Measurements from ENCODE around the gene SUSD2. TPM values are rescaled to one million over a fixed set of nuclear protein-coding genes. Genes with fewer than 3 reads are reported as not detected.

Gene SUSD2
- total and polyA plus RNA-seq, 2 of the 4 experiments (the other 2 are of a cell fraction), result 0.18 to 1.6 TPM

DNA sequence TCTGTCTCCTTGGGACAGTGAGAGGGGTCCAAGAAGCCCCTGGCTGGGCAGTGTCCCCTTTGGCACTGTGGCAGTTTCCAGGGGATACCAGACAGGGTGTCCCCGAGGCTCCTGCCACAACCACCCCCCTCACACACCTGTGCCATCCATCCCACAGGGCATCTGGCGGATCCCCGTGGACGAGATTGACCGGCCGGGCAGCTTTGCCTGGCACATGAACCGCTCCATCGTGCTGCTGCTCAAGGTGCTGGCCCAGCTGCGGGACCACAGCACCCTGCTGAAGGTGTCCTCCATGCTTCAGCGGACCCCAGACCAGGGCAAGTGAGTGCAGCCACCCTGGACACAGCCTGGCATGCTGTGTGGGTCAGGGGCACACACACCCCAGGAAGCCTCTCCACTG lies 17.0 kb upstream of the SUSD2 start:
- intact Hi-C loops (cut with micrococcal nuclease), result no loop called here
- no peak overlapping the region for H2BK5ac ChIP-seq (ENCODE audit: low read depth, low read length, poor library complexity, severe bottlenecking)
- no peak overlapping the region for H3K4me3 ChIP-seq (ENCODE audit: insufficient read depth, low read depth, low read length)
- H3K4me1 ChIP-seq (ENCODE audit: control insufficient read depth, insufficient read depth, low read length), result peaks cover 10% of the 10 kb centered on the region; the same call in 1 of the 2 replicates
- no peaks in the 10 kb centered on the region for H3K9me3 ChIP-seq (ENCODE audit: control insufficient read depth, insufficient read depth, low read length)
- ChIA-PET POLR2A (ENCODE audit: unreplicated experiment) (no interaction called here), CTCF (interaction anchor here (1.2 kb wide), 1 partner anchor 56 kb away, joined by 3 read pairs; no protein-coding TSS in a partner anchor)
- TF ChIP-seq BHLHE40 (IDR thresholded peaks at IDR 0.05; ENCODE audit: low read depth, low read length), result no peak
- TF ChIP-seq CEBPB (IDR thresholded peaks at IDR 0.05; ENCODE audit: low read depth, low read length), result no peak
- H2AFZ ChIP-seq (replicated peaks; ENCODE audit: low read length, poor library complexity), result no peak overlapping the region
- WGBS, 2 experiments (ENCODE audit: extremely low coverage in 2 of 2, insufficient read length in 1 of 2), result 96% methylated on average over 9 of the region's 10 CpGs; no CpG with 5 or more reads in 1 of the 2 experiments
- H3K27ac ChIP-seq (ENCODE audit: insufficient read depth, low read length), result no peak overlapping the region
- no peak overlapping the region for H3K4me2 ChIP-seq (ENCODE audit: low read depth, low read length)
- no peak overlapping the region for H4K8ac ChIP-seq (ENCODE audit: low read depth in 2 of 2, low read length in 2 of 2)
- no TSS peak for BruUV-seq (replicated peaks)
- H4K20me1 ChIP-seq (ENCODE audit: insufficient read depth, low read length), result peaks cover 74% of the 10 kb centered on the region
- no peak for ATAC-seq (ENCODE audit: low read depth)
- no peak overlapping the region for H3K18ac ChIP-seq (ENCODE audit: low read depth, low read length)
- H3K14ac ChIP-seq (replicated peaks; ENCODE audit: low read depth, low read length), result no peak overlapping the region
- H4K91ac ChIP-seq (ENCODE audit: insufficient read depth, low read depth, low read length), result no peak overlapping the region
- no peak overlapping the region for H2BK120ac ChIP-seq (ENCODE audit: low read depth, low read length)
- H2AK9ac ChIP-seq (replicated peaks; ENCODE audit: low read depth, low read length, poor library complexity), result no peak overlapping the region
- no peak overlapping the region for H2BK20ac ChIP-seq (ENCODE audit: low read depth, low read length)
- peaks cover 23 to 75% of the 10 kb centered on the region in 2 experiments for H3K79me1 ChIP-seq (ENCODE audit: low read depth in 1 of 2, low read length in 2 of 2)
- H3K56ac ChIP-seq (ENCODE audit: extremely low read depth, insufficient read depth, low read length), result no peak overlapping the region
- H3K9ac ChIP-seq (ENCODE audit: low read depth, low read length), result no peak overlapping the region
- H3K4ac ChIP-seq (ENCODE audit: low read depth, low read length), result no peak overlapping the region
- peaks cover 49% of the 10 kb centered on the region for H3K36me3 ChIP-seq (ENCODE audit: control insufficient read depth, insufficient read depth, low read length)
- dilution Hi-C loops (cut with HindIII; ENCODE audit: low sequenced_read_pairs, unreplicated experiment), result no loop called here
- DNase-seq, result no peak
- no peaks in the 10 kb centered on the region for H3K27me3 ChIP-seq (ENCODE audit: control insufficient read depth, insufficient read depth, low read length)
- no peak overlapping the region for H2BK15ac ChIP-seq (ENCODE audit: low read depth, low read length)
- no peak overlapping the region for H4K5ac ChIP-seq (ENCODE audit: low read depth, low read length)
- H2AK5ac ChIP-seq (ENCODE audit: low read depth, low read length), result no peak overlapping the region
- in situ Hi-C loops (cut with MboI; ENCODE audit: low sequenced_read_pairs), result no loop called here
- H3K9me1 ChIP-seq (ENCODE audit: insufficient read depth, low read length), result peaks cover 13% of the 10 kb centered on the region; the same call in 1 of the 2 replicates
- no peak overlapping the region for H3K23ac ChIP-seq (ENCODE audit: low read depth, low read length)

Data from IMR-90 (cell line).